Mesothelial cell of epicardium (in vitro differentiated cells): ENCODE results near the gene CDC20. TPM values are rescaled to one million over a fixed set of nuclear protein-coding genes. Genes with fewer than 3 reads are reported as not detected.

Source experiments
- DNase-seq, 2 experiments: peaks; one replicate each; pipeline ENCODE4 v3.0.0; 2021; ENCODE audit warnings: low spot score in 2 of 2; ENCODE audit not compliant: unreplicated experiment in 2 of 2
- H3K27ac Mint-ChIP-seq: 2 replicates; pipeline ENCODE4 v1.8.0; 2021; ENCODE audit warnings: mixed read lengths
- H3K27me3 Mint-ChIP-seq: 2 replicates; pipeline ENCODE4 v1.8.0; 2021; ENCODE audit warnings: low read depth, mixed read lengths
- H3K36me3 Mint-ChIP-seq: 2 replicates; pipeline ENCODE4 v1.8.0; 2021; ENCODE audit warnings: mixed read lengths
- H3K4me1 Mint-ChIP-seq: 2 replicates; pipeline ENCODE4 v1.8.0; 2021; ENCODE audit warnings: mixed read lengths
- H3K4me3 Mint-ChIP-seq: 2 replicates; pipeline ENCODE4 v1.8.0; 2021; ENCODE audit warnings: mild to moderate bottlenecking, moderate library complexity, mixed read lengths
- H3K9me3 Mint-ChIP-seq: 2 replicates; pipeline ENCODE4 v1.8.0; 2021; ENCODE audit warnings: mixed read lengths
- CTCF ChIP-seq: fragments of 200-600 bp; sonication (generic); IDR thresholded peaks from one replicate; pipeline ENCODE4 v1.5.0; 2021; ENCODE audit warnings: antibody characterized with exemption; ENCODE audit not compliant: unreplicated experiment
- total RNA-seq: library from RNA; stranded (reverse); gene quantifications from 3 replicates; pipeline ENCODE4 v1.2.1, GENCODE V29; 2021

CDC20 gene
- total RNA-seq, 1 donor from 2014 or later = 33.4 TPM

DNA sequence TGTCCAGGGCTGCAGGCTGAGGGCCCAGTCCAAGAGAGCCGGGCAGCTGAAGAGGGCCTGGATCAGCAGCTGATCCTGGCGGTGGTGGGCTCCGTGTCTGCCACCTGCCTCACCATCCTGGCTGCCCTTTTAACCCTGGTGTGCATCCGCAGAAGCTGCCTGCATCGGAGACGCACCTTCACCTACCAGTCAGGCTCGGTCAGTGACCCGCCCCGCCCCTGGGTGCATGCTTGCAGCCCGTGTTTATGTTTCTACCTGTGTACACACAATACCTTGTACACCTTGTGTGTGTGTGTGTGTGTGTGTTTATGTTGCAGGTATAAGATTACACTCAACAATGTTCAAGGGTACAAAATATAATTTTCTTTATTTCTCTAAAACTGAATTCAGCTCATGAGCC is 45.0 kb upstream of the CDC20 start:
- Mint-ChIP-seq H3K9me3 (no peaks in the 10 kb centered on the region), H3K27me3 (no peaks in the 10 kb centered on the region), H3K4me1 (no peaks in the 10 kb centered on the region), H3K4me3 (no peak overlapping the region), H3K36me3 (no peaks in the 10 kb centered on the region), H3K27ac (no peak overlapping the region)
- no peak for TF ChIP-seq CTCF
- DNase-seq = no peak

DNA sequence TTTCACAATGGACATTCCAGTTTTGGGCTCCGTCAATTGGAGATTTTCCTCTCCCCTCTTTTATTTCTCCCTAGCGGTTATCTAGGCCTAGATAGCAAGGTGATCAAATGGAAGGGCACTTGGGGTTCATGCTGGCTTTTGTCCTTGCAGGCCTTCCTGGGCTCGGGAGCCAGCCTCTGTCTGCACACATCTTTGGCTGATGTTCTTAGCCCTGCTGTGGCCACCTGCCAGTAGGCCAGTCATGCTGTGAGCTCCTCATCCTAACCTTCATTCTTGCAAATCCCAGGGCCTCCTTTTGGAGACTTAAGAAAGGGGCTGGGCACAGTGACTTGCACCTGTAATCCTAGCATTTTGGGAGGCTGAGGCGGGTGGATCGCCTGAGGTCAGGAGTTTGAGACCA is 44.5 kb upstream of the CDC20 start:
- Mint-ChIP-seq H3K36me3 (no peaks in the 10 kb centered on the region), H3K4me1 (no peaks in the 10 kb centered on the region), H3K27ac (no peak overlapping the region), H3K9me3 (no peaks in the 10 kb centered on the region), H3K4me3 (no peak overlapping the region), H3K27me3 (no peaks in the 10 kb centered on the region)
- no peak for TF ChIP-seq CTCF
- DNase-seq = no peak

DNA sequence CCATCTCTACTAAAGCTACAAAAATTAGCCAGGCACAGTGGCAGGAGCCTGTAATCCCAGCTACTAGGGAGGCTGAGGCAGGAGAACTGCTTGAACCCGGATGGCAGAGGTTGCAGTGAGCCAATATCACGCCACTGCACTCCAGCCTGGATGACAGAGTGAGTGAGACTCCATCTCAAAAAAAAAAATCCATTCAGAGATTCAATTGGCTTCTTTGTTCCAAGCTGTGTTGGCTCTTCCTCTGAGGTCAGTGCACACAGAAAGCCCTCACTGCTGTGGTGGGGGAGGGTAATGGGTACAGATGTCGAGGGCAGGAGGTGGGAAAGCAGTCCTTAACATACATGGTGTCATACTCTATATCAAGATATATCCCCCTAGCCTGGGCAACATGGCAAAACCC is 43.3 kb upstream of the CDC20 start:
- H3K9me3 Mint-ChIP-seq = no peaks in the 10 kb centered on the region
- no peak for DNase-seq
- no peak overlapping the region for H3K27ac Mint-ChIP-seq
- no peak overlapping the region for H3K4me3 Mint-ChIP-seq
- no peaks in the 10 kb centered on the region for H3K36me3 Mint-ChIP-seq
- H3K4me1 Mint-ChIP-seq = no peaks in the 10 kb centered on the region
- no peak for TF ChIP-seq CTCF
- no peaks in the 10 kb centered on the region for H3K27me3 Mint-ChIP-seq

GRCh38 chr1:43315963-43316737 is 42.6 kb upstream of the CDC20 start:
- TF ChIP-seq CTCF = no peak
- no peaks in the 10 kb centered on the region for H3K9me3 Mint-ChIP-seq
- no peaks in the 10 kb centered on the region for H3K4me1 Mint-ChIP-seq
- no peak overlapping the region for H3K4me3 Mint-ChIP-seq
- no peak overlapping the region for H3K27ac Mint-ChIP-seq
- no peaks in the 10 kb centered on the region for H3K36me3 Mint-ChIP-seq
- DNase-seq = no peak
- no peaks in the 10 kb centered on the region for H3K27me3 Mint-ChIP-seq

- DNase-seq = no peak
- no peak for TF ChIP-seq CTCF
- no peak overlapping the region for H3K4me3 Mint-ChIP-seq
- H3K36me3 Mint-ChIP-seq = no peaks in the 10 kb centered on the region
- H3K27me3 Mint-ChIP-seq = no peaks in the 10 kb centered on the region
- H3K9me3 Mint-ChIP-seq = no peaks in the 10 kb centered on the region
- no peak overlapping the region for H3K27ac Mint-ChIP-seq
- H3K4me1 Mint-ChIP-seq = no peaks in the 10 kb centered on the region
Observed at GRCh38 chr1:43316738-43317520, 41.9 kb upstream of the CDC20 start.
